Measurements from ENCODE around the gene XRN1. TPM values are rescaled to one million over a fixed set of nuclear protein-coding genes. Genes with fewer than 3 reads are reported as not detected.
A peak's percentile ranks its signal among the peaks of the same experiment; 100 is the strongest.

The XRN1 gene
- 10 to 100 TPM; 27.0 to 35.2 TPM for total RNA-seq
- polyA plus RNA-seq (ENCODE audit: insufficient read length in 6 of 6): 10 to 100 TPM; 26.7 to 39.2 (median 36.5) TPM
- long read RNA-seq, donor 1: 0 reads
- long read RNA-seq, donor 2, partial matches to known transcripts: 0 of 2 reads
- long read RNA-seq, donor 2, other reads (novel, unspliced or antisense): 0 of 2 reads
- long read RNA-seq, donor 3, full-length matches to known transcripts: 1 of 1 reads
- long read RNA-seq, donor 3, partial matches to known transcripts: 0 of 1 reads
- long read RNA-seq, donor 3, other reads (novel, unspliced or antisense): 0 of 1 reads
- long read RNA-seq, donor 4, partial matches to known transcripts: 3 of 5 reads
- long read RNA-seq, donor 4, other reads (novel, unspliced or antisense): 1 of 5 reads
- long read RNA-seq, donor 5: 0 reads
- long read RNA-seq, donor 6: 0 reads
- long read RNA-seq, donor 7: 0 reads
- long read RNA-seq, donor 8, partial matches to known transcripts: 0 of 2 reads
- long read RNA-seq, donor 8, other reads (novel, unspliced or antisense): 0 of 2 reads
- long read RNA-seq, donor 9: 0 reads
- long read RNA-seq, donor 10, partial matches to known transcripts: 4 of 5 reads
- long read RNA-seq, donor 10, other reads (novel, unspliced or antisense): 1 of 5 reads
- long read RNA-seq, donor 11: 0 reads
- long read RNA-seq, donor 12, partial matches to known transcripts: 6 of 6 reads
- long read RNA-seq, donor 12, other reads (novel, unspliced or antisense): 0 of 6 reads

- ATAC-seq (peak; percentile 100), DNase-seq (peak; percentile 93 to 100 (median 96))
- H3K4me3 ChIP-seq: peak within 1 kb of the TSS; percentile 66 to 96
- peak within 1 kb of the TSS; percentile 95 to 98 for H3K27ac ChIP-seq
- peaks cover 0 to 32% of the 10 kb centered on the region in 2 donors for H3K36me3 ChIP-seq
- TF ChIP-seq CTCF (IDR thresholded peaks at IDR 0.05): no peak
- H3K4me1 ChIP-seq: peaks cover 5 to 41% of the 10 kb centered on the region in 2 donors
- no peaks in the 10 kb centered on the region for H3K27me3 ChIP-seq
- H3K9me3 ChIP-seq: no peaks in the 10 kb centered on the region
- intact Hi-C loops (cut with DNase I): no loop called here
Measured at GRCh38 chr3:142447852-142448823, at the start of gene XRN1. TSS of gene XRN1 (minus strand) at chr3:142448037. CDS start at chr3:142447944, 93 bp downstream.

- Histone ChIP-seq H3K9me3 (no peaks in the 10 kb centered on the region), H3K27me3 (no peaks in the 10 kb centered on the region), H3K27ac (no peak overlapping the region), H3K36me3 (peaks cover 0 to 84% of the 10 kb centered on the region in 2 donors), H3K4me1 (no peaks in the 10 kb centered on the region), H3K4me3 (no peak overlapping the region)
- intact Hi-C loops (cut with DNase I): no loop called here
- no peak for ATAC-seq
- DNase-seq: no peak
- TF ChIP-seq CTCF (IDR thresholded peaks at IDR 0.05): no peak
Measured at GRCh38 chr3:142495103-142495502, 47.3 kb upstream of the XRN1 start.

GRCh38 chr3:142492184-142492583, 44.3 kb upstream of the XRN1 start:
- intact Hi-C loops (cut with DNase I): no loop called here
- Histone ChIP-seq H3K4me1 (no peaks in the 10 kb centered on the region), H3K27me3 (no peaks in the 10 kb centered on the region), H3K4me3 (no peak overlapping the region), H3K27ac (no peak overlapping the region), H3K36me3 (peaks cover 0 to 87% of the 10 kb centered on the region in 2 donors), H3K9me3 (no peaks in the 10 kb centered on the region)
- TF ChIP-seq CTCF (IDR thresholded peaks at IDR 0.05): no peak
- ATAC-seq (no peak), DNase-seq (no peak)

GRCh38 chr3:142489572-142490323, 41.9 kb upstream of the XRN1 start:
- TF ChIP-seq CTCF (IDR thresholded peaks at IDR 0.05): no peak
- intact Hi-C loops (cut with DNase I): no loop called here
- no peaks in the 10 kb centered on the region for H3K4me1 ChIP-seq
- DNase-seq: no peak
- H3K27ac ChIP-seq: no peak overlapping the region
- no peak overlapping the region for H3K4me3 ChIP-seq
- ATAC-seq: no peak
- H3K9me3 ChIP-seq: no peaks in the 10 kb centered on the region
- no peaks in the 10 kb centered on the region for H3K27me3 ChIP-seq
- peaks cover 0 to 80% of the 10 kb centered on the region in 2 donors for H3K36me3 ChIP-seq
